Measurements from ENCODE around the gene IL6. TPM values are rescaled to one million over a fixed set of nuclear protein-coding genes. Genes with fewer than 3 reads are reported as not detected.
A peak's percentile ranks its signal among the peaks of the same experiment; 100 is the strongest.

Gene IL6
- total and polyA plus RNA-seq, 9 of the 15 experiments (the other 6 are each of a cell fraction or from before 2014, with no cell fraction given): 0.76 to 2.9 (median 1.5) TPM

DNA sequence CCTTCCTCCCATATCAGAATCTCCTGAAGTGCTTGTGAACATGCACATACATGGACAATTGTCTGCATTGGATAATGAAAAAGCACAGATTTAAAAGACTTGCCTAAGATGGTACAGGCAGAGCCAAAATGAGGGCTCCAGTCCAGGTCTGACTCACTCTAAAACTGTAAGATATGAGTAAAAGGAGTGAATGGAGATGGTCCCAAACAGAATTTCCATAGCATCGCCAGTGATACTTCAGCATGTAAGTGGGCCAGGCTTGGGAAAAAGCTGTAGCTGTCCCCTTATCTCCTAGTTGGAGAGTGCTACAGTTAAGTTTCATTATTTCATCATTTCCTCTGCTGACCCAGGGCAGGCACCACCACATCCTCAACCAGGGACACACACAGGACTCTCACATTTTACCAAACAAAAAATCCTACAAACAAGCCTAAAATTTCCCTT, 26.4 kb upstream of the IL6 start (continued):
- TF ChIP-seq, protein P1, sequence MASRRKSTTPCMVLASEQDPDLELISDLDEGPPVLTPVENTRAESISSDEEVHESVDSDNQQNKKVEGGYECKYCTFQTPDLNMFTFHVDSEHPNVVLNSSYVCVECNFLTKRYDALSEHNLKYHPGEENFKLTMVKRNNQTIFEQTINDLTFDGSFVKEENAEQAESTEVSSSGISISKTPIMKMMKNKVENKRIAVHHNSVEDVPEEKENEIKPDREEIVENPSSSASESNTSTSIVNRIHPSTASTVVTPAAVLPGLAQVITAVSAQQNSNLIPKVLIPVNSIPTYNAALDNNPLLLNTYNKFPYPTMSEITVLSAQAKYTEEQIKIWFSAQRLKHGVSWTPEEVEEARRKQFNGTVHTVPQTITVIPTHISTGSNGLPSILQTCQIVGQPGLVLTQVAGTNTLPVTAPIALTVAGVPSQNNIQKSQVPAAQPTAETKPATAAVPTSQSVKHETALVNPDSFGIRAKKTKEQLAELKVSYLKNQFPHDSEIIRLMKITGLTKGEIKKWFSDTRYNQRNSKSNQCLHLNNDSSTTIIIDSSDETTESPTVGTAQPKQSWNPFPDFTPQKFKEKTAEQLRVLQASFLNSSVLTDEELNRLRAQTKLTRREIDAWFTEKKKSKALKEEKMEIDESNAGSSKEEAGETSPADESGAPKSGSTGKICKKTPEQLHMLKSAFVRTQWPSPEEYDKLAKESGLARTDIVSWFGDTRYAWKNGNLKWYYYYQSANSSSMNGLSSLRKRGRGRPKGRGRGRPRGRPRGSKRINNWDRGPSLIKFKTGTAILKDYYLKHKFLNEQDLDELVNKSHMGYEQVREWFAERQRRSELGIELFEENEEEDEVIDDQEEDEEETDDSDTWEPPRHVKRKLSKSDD (conservative IDR thresholded peaks at IDR 0.05; ENCODE audit: low read length): no peak
- TF ChIP-seq JUNB (CRISPR knock-in tag; conservative IDR thresholded peaks at IDR 0.05): no peak
- TF ChIP-seq SMARCE1 (IDR thresholded peaks at IDR 0.05): 0 out of 2 replicates have a peak, but pooled peaks have one; percentile 13
- TF ChIP-seq CSDE1 (IDR thresholded peaks at IDR 0.05): no peak
- peak; percentile 66 for TF ChIP-seq ETV1 (tag; conservative IDR thresholded peaks at IDR 0.05; ENCODE audit: low read depth)
- no peak for TF ChIP-seq RUNX1 (IDR thresholded peaks at IDR 0.05; ENCODE audit: low read depth)
- TF ChIP-seq, protein P2, sequence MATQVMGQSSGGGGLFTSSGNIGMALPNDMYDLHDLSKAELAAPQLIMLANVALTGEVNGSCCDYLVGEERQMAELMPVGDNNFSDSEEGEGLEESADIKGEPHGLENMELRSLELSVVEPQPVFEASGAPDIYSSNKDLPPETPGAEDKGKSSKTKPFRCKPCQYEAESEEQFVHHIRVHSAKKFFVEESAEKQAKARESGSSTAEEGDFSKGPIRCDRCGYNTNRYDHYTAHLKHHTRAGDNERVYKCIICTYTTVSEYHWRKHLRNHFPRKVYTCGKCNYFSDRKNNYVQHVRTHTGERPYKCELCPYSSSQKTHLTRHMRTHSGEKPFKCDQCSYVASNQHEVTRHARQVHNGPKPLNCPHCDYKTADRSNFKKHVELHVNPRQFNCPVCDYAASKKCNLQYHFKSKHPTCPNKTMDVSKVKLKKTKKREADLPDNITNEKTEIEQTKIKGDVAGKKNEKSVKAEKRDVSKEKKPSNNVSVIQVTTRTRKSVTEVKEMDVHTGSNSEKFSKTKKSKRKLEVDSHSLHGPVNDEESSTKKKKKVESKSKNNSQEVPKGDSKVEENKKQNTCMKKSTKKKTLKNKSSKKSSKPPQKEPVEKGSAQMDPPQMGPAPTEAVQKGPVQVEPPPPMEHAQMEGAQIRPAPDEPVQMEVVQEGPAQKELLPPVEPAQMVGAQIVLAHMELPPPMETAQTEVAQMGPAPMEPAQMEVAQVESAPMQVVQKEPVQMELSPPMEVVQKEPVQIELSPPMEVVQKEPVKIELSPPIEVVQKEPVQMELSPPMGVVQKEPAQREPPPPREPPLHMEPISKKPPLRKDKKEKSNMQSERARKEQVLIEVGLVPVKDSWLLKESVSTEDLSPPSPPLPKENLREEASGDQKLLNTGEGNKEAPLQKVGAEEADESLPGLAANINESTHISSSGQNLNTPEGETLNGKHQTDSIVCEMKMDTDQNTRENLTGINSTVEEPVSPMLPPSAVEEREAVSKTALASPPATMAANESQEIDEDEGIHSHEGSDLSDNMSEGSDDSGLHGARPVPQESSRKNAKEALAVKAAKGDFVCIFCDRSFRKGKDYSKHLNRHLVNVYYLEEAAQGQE (IDR thresholded peaks at IDR 0.05; ENCODE audit: borderline replicate concordance): no peak; the same call in 1 of the 2 replicates
- TF ChIP-seq, protein P2 (CRISPR knock-in tag; IDR thresholded peaks at IDR 0.05; ENCODE audit: low read depth): no peak
- no peak for TF ChIP-seq ZNF764 (CRISPR knock-in tag; IDR thresholded peaks at IDR 0.05; ENCODE audit: low read depth)
- peak; percentile 70 for TF ChIP-seq GABPA (tag; conservative IDR thresholded peaks at IDR 0.05; ENCODE audit: low read depth)
- TF ChIP-seq RNF2 (IDR thresholded peaks at IDR 0.05): peak; percentile 62; the same call in 1 of the 2 replicates
- 0 out of 2 replicates have a peak, but pooled peaks have one; percentile 25 for TF ChIP-seq PTTG1 (tag; IDR thresholded peaks at IDR 0.05; ENCODE audit: low read depth)
- peak; percentile 85; the same call in 1 of the 2 replicates for TF ChIP-seq ZNF584 (CRISPR knock-in tag; IDR thresholded peaks at IDR 0.05; ENCODE audit: low read depth)
- TF ChIP-seq, protein P3, sequence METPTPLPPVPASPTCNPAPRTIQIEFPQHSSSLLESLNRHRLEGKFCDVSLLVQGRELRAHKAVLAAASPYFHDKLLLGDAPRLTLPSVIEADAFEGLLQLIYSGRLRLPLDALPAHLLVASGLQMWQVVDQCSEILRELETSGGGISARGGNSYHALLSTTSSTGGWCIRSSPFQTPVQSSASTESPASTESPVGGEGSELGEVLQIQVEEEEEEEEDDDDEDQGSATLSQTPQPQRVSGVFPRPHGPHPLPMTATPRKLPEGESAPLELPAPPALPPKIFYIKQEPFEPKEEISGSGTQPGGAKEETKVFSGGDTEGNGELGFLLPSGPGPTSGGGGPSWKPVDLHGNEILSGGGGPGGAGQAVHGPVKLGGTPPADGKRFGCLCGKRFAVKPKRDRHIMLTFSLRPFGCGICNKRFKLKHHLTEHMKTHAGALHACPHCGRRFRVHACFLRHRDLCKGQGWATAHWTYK (CRISPR knock-in tag; IDR thresholded peaks at IDR 0.05): no peak
- TF ChIP-seq TRIM24 (IDR thresholded peaks at IDR 0.05): peak in 1 of 2 experiments; percentile 29; a peak in 1 of 4 replicates
- TF ChIP-seq, protein P4, sequence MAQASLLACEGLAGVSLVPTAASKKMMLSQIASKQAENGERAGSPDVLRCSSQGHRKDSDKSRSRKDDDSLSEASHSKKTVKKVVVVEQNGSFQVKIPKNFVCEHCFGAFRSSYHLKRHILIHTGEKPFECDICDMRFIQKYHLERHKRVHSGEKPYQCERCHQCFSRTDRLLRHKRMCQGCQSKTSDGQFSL (CRISPR knock-in tag; IDR thresholded peaks at IDR 0.05): no peak
- TF ChIP-seq, protein P4 (tag; IDR thresholded peaks at IDR 0.05): no peak
